MG63 (cell line): Measurements from ENCODE around the gene TSPAN18. TPM values are rescaled to one million over a fixed set of nuclear protein-coding genes. Genes with fewer than 3 reads are reported as not detected.

Experiments
- DNase-seq: peaks from one replicate; pipeline ENCODE4 v3.0.0-alpha.2; 2020
- H3K27me3 ChIP-seq: fragments of 250-450 bp; sonication (Bioruptor Pico); 2 replicates; pipeline ENCODE4 v1.5.1; 2020; ENCODE audit warnings: mild to moderate bottlenecking, moderate library complexity
- H3K36me3 ChIP-seq: fragments of 250-450 bp; sonication (Bioruptor Pico); 2 replicates; pipeline ENCODE4 v1.5.1; 2020; ENCODE audit warnings: mild to moderate bottlenecking, moderate library complexity
- H3K4me3 ChIP-seq: fragments of 250-450 bp; sonication (Bioruptor Pico); 2 replicates; pipeline ENCODE4 v1.5.1; 2020; ENCODE audit warnings: mild to moderate bottlenecking, moderate library complexity
- H3K9me3 ChIP-seq: fragments of 250-450 bp; sonication (Bioruptor Pico); 2 replicates; pipeline ENCODE4 v1.5.1; 2020; ENCODE audit warnings: mild to moderate bottlenecking, moderate library complexity
- total RNA-seq: library from RNA; depleted of rRNA; stranded (reverse); fragments of >200 nt; shearing (Covaris generic); gene quantifications from 2 replicates; pipeline ENCODE4 v1.2.3, GENCODE V29; 2014; ENCODE audit warnings: low replicate concordance; rRNA removed

TSPAN18 gene
- 0.15 and 0.95 TPM in 2 replicates for total RNA-seq

- no peaks in the 10 kb centered on the region for H3K9me3 ChIP-seq
- H3K27me3 ChIP-seq: no peaks in the 10 kb centered on the region
- H3K36me3 ChIP-seq: no peaks in the 10 kb centered on the region
- DNase-seq: no peak
- H3K4me3 ChIP-seq: peak within 1 kb of the TSS; percentile 57
These were observed at the start of gene TSPAN18 for GRCh38 chr11:44726283-44727113. Gene TSPAN18 (plus strand): TSS chr11:44726962. CDS start chr11:44906417, 179,455 bp downstream.

GRCh38 chr11:44680982-44681597 is 45.7 kb upstream of the TSPAN18 start:
- DNase-seq: no peak

GRCh38 chr11:44681698-44682097 is 45.1 kb upstream of the TSPAN18 start:
- no peaks in the 10 kb centered on the region for H3K9me3 ChIP-seq
- H3K27me3 ChIP-seq: no peaks in the 10 kb centered on the region; the same call in 1 of the 2 replicates
- no peaks in the 10 kb centered on the region for H3K36me3 ChIP-seq
- peak; percentile 29 for DNase-seq
- no peak overlapping the region for H3K4me3 ChIP-seq

More at GRCh38 chr11:44680982-44681597, 45.7 kb upstream of the TSPAN18 start:
- Histone ChIP-seq H3K9me3 (no peaks in the 10 kb centered on the region), H3K36me3 (no peaks in the 10 kb centered on the region), H3K4me3 (no peak overlapping the region), H3K27me3 (no peaks in the 10 kb centered on the region)

- Histone ChIP-seq H3K36me3 (no peaks in the 10 kb centered on the region), H3K4me3 (no peak overlapping the region), H3K9me3 (no peaks in the 10 kb centered on the region), H3K27me3 (peaks cover 5% of the 10 kb centered on the region)
- DNase-seq: no peak
These were observed 41.9 kb upstream of the TSPAN18 start for GRCh38 chr11:44684859-44685281.

- peaks cover 5% of the 10 kb centered on the region for H3K27me3 ChIP-seq
These were observed 39.4 kb upstream of the TSPAN18 start for GRCh38 chr11:44687388-44687787.

GRCh38 chr11:44689265-44689664 is 37.5 kb upstream of the TSPAN18 start:
- Histone ChIP-seq H3K36me3 (no peaks in the 10 kb centered on the region), H3K9me3 (no peaks in the 10 kb centered on the region), H3K27me3 (peaks cover 5% of the 10 kb centered on the region), H3K4me3 (no peak overlapping the region)
- no peak for DNase-seq

More at GRCh38 chr11:44687388-44687787, 39.4 kb upstream of the TSPAN18 start:
- Histone ChIP-seq H3K36me3 (no peaks in the 10 kb centered on the region), H3K9me3 (no peaks in the 10 kb centered on the region), H3K4me3 (no peak overlapping the region)
- DNase-seq: no peak

GRCh38 chr11:44690651-44691050 is 36.1 kb upstream of the TSPAN18 start:
- DNase-seq: no peak
- Histone ChIP-seq H3K27me3 (peaks cover 5% of the 10 kb centered on the region), H3K9me3 (no peaks in the 10 kb centered on the region), H3K4me3 (no peak overlapping the region), H3K36me3 (no peaks in the 10 kb centered on the region)

- Histone ChIP-seq H3K36me3 (no peaks in the 10 kb centered on the region), H3K9me3 (no peaks in the 10 kb centered on the region), H3K27me3 (peaks cover 5% of the 10 kb centered on the region), H3K4me3 (no peak overlapping the region)
- no peak for DNase-seq
These were observed 34.3 kb upstream of the TSPAN18 start for GRCh38 chr11:44692460-44692859.

GRCh38 chr11:44693654-44694119 is 33.1 kb upstream of the TSPAN18 start:
- Histone ChIP-seq H3K4me3 (no peak overlapping the region), H3K27me3 (no peaks in the 10 kb centered on the region), H3K9me3 (no peaks in the 10 kb centered on the region), H3K36me3 (no peaks in the 10 kb centered on the region)
- DNase-seq: no peak

GRCh38 chr11:44694443-44694842 is 32.3 kb upstream of the TSPAN18 start:
- DNase-seq: no peak
- Histone ChIP-seq H3K4me3 (no peak overlapping the region), H3K9me3 (no peaks in the 10 kb centered on the region), H3K36me3 (no peaks in the 10 kb centered on the region), H3K27me3 (no peaks in the 10 kb centered on the region)

- Histone ChIP-seq H3K9me3 (no peaks in the 10 kb centered on the region), H3K4me3 (no peak overlapping the region), H3K36me3 (no peaks in the 10 kb centered on the region), H3K27me3 (no peaks in the 10 kb centered on the region)
- no peak for DNase-seq
These were observed 31.5 kb upstream of the TSPAN18 start for GRCh38 chr11:44695169-44695833.

- Histone ChIP-seq H3K27me3 (no peaks in the 10 kb centered on the region), H3K36me3 (no peaks in the 10 kb centered on the region), H3K9me3 (peaks cover 2% of the 10 kb centered on the region; the same call in 1 of the 2 replicates), H3K4me3 (no peak overlapping the region)
- no peak for DNase-seq
These were observed 28.4 kb upstream of the TSPAN18 start for GRCh38 chr11:44698252-44698912.

GRCh38 chr11:44699497-44700408 is 27.0 kb upstream of the TSPAN18 start:
- Histone ChIP-seq H3K27me3 (no peaks in the 10 kb centered on the region), H3K36me3 (no peaks in the 10 kb centered on the region), H3K4me3 (no peak overlapping the region), H3K9me3 (peaks cover 5% of the 10 kb centered on the region)
- DNase-seq: no peak

GRCh38 chr11:44701276-44701675 is 25.5 kb upstream of the TSPAN18 start:
- Histone ChIP-seq H3K4me3 (no peak overlapping the region), H3K9me3 (peaks cover 5% of the 10 kb centered on the region), H3K27me3 (no peaks in the 10 kb centered on the region), H3K36me3 (no peaks in the 10 kb centered on the region)
- no peak for DNase-seq

GRCh38 chr11:44702889-44703288 is 23.9 kb upstream of the TSPAN18 start:
- DNase-seq: no peak
- no peaks in the 10 kb centered on the region for H3K27me3 ChIP-seq
- no peak overlapping the region for H3K4me3 ChIP-seq
- H3K9me3 ChIP-seq: peaks cover 5% of the 10 kb centered on the region
- no peaks in the 10 kb centered on the region for H3K36me3 ChIP-seq

- Histone ChIP-seq H3K4me3 (no peak overlapping the region), H3K27me3 (no peaks in the 10 kb centered on the region), H3K36me3 (no peaks in the 10 kb centered on the region), H3K9me3 (peaks cover 5% of the 10 kb centered on the region)
- no peak for DNase-seq
These were observed 19.7 kb upstream of the TSPAN18 start for GRCh38 chr11:44707094-44707493.
